HCEC 1CT (cell line): ENCODE measurements around the gene CACHD1.

Experiments used
- DNase-seq: peaks from one replicate; pipeline ENCODE4 v3.0.0-alpha.2; 2017

The CACHD1 gene

GRCh38 chr1:64498325-64498724 is 28.4 kb downstream of the CACHD1 start:
- no peak for DNase-seq

DNA sequence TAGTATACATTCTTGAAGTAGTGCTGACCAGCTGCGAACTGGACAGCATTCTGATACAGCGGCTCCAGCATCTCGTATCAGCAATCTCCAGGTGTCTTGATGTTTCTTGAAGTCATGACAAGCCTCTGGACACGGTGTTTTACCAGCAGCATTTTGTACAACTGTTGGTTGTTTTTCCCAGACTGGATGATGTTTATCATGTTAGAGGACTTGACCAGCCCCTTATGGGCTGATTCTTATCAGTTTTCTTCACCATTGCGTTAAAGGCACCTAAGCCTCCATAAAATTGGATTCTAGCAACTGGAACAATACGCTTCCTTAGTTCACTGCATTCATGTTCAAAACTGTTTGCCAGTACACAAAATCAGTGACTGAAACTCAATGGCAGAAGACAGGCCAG is 29.1 kb downstream of the CACHD1 start:
- no peak for DNase-seq

DNA sequence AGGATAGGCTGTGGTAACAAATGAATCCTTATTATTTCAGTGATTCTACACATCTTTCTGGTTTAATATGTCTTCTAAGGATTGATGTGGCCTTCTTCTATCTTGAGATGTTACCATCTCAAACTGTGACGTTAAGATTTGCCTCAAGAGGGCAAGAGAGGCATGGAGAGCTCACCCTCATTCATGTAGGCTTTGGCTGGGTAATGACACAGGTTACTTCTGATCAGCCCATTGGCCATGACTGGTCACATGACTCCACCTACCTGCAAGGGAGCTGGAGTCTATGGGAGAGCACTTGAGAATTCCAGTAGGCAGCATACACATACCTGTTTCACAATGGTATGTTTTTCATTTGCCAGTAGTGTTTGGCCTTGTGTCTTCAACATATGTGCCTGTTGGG is 30.0 kb downstream of the CACHD1 start:
- no peak for DNase-seq

GRCh38 chr1:64502083-64502482 is 32.2 kb downstream of the CACHD1 start:
- DNase-seq = no peak

GRCh38 chr1:64502931-64503330 is 33.0 kb downstream of the CACHD1 start:
- no peak for DNase-seq

DNA sequence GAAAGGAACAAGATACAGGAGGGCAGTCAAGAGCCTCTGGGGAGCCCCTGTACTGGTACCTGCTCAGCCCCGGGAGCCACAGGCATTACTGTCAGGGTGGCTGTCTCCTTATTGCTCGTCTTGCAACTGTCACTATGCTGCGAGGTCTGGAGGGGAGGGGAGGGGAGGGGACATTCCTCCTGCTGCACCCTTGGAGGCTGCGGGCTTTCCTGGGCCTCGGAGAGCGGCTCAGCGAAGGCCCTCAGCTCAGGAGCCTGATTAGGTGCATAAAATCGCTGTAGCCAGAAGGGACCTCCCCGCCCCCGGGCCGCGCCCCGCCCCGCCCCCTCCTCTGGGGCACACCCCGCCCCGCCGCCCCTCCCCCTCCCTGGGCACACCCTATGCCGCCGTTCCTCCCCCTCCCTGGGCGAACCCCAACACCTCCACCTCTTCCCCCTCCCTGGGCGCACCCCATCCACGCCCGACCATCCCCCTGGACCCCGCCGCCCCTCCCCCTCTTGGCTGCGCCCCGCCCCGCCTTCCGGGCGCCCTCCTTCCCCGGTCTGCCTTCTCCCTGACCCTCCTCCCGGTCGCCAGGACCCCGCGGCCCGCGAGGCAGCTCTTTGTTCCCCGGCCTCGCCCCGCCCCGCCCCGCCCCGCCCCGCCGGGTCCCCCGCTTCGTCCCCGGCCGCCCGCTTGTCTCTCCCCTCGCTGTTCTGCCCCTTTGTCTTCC is 35.5 kb downstream of the CACHD1 start:
- DNase-seq = no peak

DNA sequence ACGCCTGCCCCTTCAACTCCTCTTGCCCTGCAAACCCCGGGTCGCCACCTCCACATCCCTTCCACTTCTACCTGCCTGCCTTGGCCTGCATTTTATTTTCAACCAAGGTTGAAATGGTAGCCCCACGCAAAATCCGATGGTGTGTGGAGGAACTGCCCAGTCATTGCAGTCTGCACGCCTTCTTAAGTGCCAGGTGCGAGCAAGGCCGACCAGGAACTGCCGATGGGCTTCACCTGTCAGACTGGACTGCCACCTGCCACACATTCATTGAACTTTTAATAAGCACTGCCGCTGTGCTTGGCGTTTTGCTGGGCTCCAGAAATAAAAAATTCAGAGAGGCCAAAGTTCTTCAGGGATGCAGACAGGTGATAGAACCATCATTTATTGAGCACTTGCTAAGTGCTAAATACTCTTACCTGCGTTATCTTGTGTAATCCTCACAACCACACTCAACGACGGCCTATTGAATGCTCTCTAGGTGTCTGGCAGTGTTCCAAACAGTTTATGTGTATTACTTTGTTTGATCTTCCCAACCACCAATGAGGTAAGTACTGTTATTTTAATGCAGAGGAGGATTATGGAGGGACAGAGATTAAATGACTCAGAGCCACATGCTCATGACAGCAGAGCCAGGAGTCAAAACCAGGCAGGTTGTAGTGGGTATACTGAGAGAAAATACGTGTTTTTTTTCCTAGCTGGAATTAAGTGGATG is 36.2 kb downstream of the CACHD1 start:
- DNase-seq = peak; percentile 32

DNA sequence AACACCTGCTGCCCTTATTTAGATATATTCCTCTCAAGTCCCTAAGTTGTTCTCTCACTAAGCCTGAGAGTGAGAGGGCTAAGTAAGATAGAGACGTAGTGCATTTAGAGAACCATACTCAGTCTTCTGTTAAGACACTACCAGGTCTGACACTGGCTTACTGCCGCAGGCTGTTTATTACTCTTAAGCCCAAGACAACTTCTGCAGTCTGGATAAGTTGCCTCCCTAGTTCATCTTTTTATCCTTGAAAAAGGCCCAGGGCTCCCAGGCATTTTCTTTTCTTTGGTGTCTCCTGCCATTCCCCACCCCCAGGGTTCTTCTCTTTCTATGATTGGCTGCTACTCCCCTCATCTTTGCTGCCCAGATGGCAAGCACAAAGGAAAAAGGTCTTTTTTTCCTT is 38.7 kb downstream of the CACHD1 start:
- no peak for DNase-seq

- no peak for DNase-seq
Observed at GRCh38 chr1:64511044-64511443, 41.1 kb downstream of the CACHD1 start.

- peak; percentile 51 for DNase-seq
Observed at GRCh38 chr1:64512206-64512605, 42.3 kb downstream of the CACHD1 start.

- DNase-seq = no peak
Observed at GRCh38 chr1:64513545-64513944, 43.6 kb downstream of the CACHD1 start.

- DNase-seq = peak; percentile 80
Observed at GRCh38 chr1:64514197-64514765, 44.4 kb downstream of the CACHD1 start.

DNA sequence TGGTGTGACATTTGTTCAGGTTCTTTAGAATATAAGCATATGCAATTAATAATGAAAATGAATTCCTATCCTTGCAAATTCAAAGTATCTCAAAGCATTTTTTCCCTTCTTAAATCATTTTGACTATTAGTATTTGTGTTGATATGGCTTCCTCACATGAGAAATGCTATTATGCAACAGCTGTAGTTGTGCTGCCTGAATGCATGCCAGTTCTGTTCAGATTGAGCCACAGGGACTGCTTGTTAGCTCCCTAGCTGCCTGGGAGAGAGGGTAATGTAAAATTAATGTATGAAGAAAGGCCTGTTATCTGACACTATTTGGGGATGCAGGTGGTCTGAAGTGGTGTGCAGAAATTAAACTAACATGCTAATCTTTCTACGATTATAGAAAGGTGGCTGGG is 45.5 kb downstream of the CACHD1 start:
- peak; percentile 78 for DNase-seq

DNA sequence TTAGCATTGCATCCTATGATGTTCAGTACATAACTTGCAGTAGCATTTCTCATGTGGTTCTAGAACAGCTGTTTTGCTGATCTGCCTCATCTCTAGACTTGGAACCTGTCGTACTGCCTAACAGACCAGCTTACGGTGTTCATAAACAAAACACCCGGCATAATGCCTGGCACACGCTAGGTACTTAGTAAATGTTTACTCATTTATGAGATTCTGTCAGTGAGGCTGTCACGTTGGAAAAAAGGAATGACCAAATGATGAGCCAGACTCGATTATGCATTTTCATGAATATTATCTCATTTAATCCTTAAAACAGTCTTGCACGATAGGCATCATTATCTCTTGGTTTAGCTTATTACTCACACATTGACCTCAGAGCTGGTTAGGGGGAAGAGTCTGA is 46.4 kb downstream of the CACHD1 start:
- peak; percentile 47 for DNase-seq

GRCh38 chr1:64516803-64517568 is 47.1 kb downstream of the CACHD1 start:
- peak; percentile 81 for DNase-seq

GRCh38 chr1:64517640-64518039 is 47.7 kb downstream of the CACHD1 start:
- no peak for DNase-seq

DNA sequence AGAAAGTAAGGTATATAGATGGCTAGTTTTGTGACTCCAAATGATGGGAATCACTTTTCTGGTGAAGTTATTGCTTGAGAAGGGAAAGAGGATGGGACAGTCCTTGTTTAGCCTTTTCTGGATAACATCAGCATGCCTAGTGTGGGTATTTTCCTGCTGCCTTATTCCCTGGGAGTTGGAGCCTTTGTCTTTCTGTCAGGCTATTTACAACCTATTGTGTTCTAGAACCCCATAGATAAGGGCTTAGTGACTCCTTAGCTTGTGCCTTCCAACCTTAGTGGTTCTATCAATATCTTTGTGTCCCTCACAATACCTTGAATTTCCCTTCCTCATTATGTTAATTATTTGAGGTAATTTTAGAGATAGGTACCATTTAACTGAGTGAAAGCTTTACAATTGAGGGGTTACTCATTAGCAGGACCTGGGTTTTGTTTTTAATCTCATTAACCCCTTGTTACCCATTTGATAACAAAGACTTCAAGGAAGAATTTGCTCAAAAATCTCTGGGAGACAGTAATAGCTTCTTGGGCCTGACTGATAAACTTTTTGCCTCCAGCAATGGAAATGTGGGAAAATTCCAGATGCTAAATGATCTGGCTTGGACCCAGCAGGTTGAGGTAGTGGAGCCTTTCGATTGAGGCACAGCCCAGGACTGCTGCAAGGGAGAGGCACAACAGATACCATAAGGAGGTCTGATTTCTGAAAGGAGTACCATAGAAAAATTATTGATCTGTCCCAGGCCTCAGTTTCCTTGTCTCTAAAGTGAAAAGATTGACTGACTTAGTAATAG is 49.0 kb downstream of the CACHD1 start:
- no peak for DNase-seq

DNA sequence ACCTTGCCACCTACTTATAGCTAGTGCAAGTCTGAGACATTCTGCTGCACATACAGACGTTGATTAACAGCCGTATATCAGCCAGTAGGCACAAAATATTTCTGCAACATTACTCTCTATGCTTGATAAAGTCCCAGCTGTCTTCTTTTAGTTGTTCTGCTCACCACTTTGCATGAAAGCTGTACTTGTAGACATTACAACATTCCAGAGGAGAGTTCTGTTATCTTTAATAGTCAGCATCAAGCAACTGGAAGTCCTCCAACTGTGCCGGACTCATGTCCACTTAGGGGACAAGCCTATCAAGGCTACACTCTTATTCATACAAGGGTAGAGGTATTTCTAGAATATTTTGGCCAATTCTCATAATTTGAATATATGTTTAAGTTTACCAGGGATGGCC is 50.0 kb downstream of the CACHD1 start:
- peak; percentile 44 for DNase-seq

DNA sequence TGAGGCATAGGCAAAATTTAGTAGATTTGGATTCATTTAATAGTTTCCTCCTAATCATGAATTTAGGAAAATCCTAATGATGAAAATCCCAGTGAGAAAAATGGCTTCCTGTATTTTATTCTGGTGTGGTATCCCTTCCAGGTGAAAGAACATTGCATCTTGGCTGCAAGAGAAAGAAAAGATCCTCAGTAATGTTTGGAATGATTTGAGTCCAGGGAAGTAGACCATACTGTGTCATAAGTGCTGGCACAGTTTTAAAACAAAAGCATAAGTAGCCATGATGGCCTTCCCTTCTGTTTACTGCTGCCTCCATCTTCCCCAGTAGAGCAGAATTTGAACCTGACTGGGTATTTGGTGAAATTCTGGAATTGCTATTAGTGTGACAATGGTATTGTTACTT is 52.8 kb downstream of the CACHD1 start:
- no peak for DNase-seq

GRCh38 chr1:64523413-64524337 is 53.7 kb downstream of the CACHD1 start:
- no peak for DNase-seq

DNA sequence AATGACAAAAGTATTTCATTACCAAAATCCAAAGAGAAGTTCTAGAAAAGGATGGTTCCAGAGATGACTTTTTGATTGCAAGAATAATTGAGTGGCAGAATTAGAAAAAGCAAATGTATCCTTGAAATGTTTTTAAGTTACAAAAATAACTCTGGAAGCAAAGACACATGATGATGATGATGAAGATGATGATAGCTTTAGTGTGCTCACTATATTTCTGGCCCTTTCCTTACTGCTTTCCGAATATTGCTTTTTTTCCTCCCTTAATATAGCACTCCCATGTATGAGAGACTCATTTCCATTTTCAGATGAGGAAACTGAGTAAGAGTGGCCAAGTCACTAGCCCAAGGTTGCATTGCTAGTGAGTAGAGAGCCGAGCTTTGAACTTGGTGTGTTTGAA is 54.7 kb downstream of the CACHD1 start:
- no peak for DNase-seq
